Measurements from ENCODE around the gene OSER1. TPM values are rescaled to one million over a fixed set of nuclear protein-coding genes. Genes with fewer than 3 reads are reported as not detected.
"Not testable (repeated sequence)": the region's sequence is repeated elsewhere in the genome, so short reads cannot be mapped to it uniquely, and the experiment has no call there.

Gene OSER1
- total RNA-seq, 1 experiment from 2014 or later: 46.3 TPM

- no peak for DNase-seq (ENCODE audit: low spot score)
Observed at GRCh38 chr20:44200983-44201382, 9.6 kb downstream of the OSER1 start.

GRCh38 chr20:44200371-44200770 lies 10.2 kb downstream of the OSER1 start:
- no peak for DNase-seq (ENCODE audit: low spot score)

- DNase-seq (ENCODE audit: low spot score): no peak
Observed at GRCh38 chr20:44199877-44200276, 10.7 kb downstream of the OSER1 start.

- DNase-seq (ENCODE audit: low spot score): no peak
Observed at GRCh38 chr20:44198872-44199271, 11.7 kb downstream of the OSER1 start.

- peak; percentile 26 for DNase-seq (ENCODE audit: low spot score)
Observed at GRCh38 chr20:44196271-44196670, 14.3 kb downstream of the OSER1 start.

GRCh38 chr20:44195605-44196004 lies 15.0 kb downstream of the OSER1 start:
- no peak for DNase-seq (ENCODE audit: low spot score)

- DNase-seq (ENCODE audit: low spot score): no peak
Observed at GRCh38 chr20:44193801-44194200, 16.8 kb downstream of the OSER1 start.

GRCh38 chr20:44191640-44192039 lies 18.9 kb downstream of the OSER1 start:
- not testable (repeated sequence) for DNase-seq (ENCODE audit: low spot score)

GRCh38 chr20:44190197-44190852 lies 20.2 kb downstream of the OSER1 start:
- peak; percentile 96 for DNase-seq (ENCODE audit: low spot score)

- no peak for DNase-seq (ENCODE audit: low spot score)
Observed at GRCh38 chr20:44188752-44189151, 21.8 kb downstream of the OSER1 start.

- no peak for DNase-seq (ENCODE audit: low spot score)
Observed at GRCh38 chr20:44187772-44188709, 22.5 kb downstream of the OSER1 start.

GRCh38 chr20:44187054-44187771 lies 23.4 kb downstream of the OSER1 start, which contains the start of gene JPH2:
TSS of gene JPH2 (minus strand) at chr20:44187188. CDS start at chr20:44186705, 483 bp downstream.
- no peak for DNase-seq (ENCODE audit: low spot score)

GRCh38 chr20:44186674-44187053 lies 23.9 kb downstream of the OSER1 start:
- DNase-seq (ENCODE audit: low spot score): no peak

- DNase-seq (ENCODE audit: low spot score): no peak
Observed at GRCh38 chr20:44186201-44186600, 24.4 kb downstream of the OSER1 start.

- DNase-seq (ENCODE audit: low spot score): no peak
Observed at GRCh38 chr20:44185574-44185973, 25.0 kb downstream of the OSER1 start.

GRCh38 chr20:44183282-44183681 lies 27.3 kb downstream of the OSER1 start:
- no peak for DNase-seq (ENCODE audit: low spot score)

- DNase-seq (ENCODE audit: low spot score): no peak
Observed at GRCh38 chr20:44182863-44183262, 27.7 kb downstream of the OSER1 start.

GRCh38 chr20:44182135-44182765 lies 28.3 kb downstream of the OSER1 start:
- no peak for DNase-seq (ENCODE audit: low spot score)

GRCh38 chr20:44181611-44182010 lies 29.0 kb downstream of the OSER1 start:
- no peak for DNase-seq (ENCODE audit: low spot score)

GRCh38 chr20:44180814-44181213 lies 29.8 kb downstream of the OSER1 start:
- no peak for DNase-seq (ENCODE audit: low spot score)

- DNase-seq (ENCODE audit: low spot score): peak; percentile 31
Observed at GRCh38 chr20:44176833-44177534, 33.6 kb downstream of the OSER1 start.

Measured in HT-29 (cell line).